Stimulated activated CD4-positive, alpha-beta T cell treated with anti-CD3 and anti-CD28 coated beads, Interleukin-12 subunit alpha, Interleukin-12 subunit beta, amount 100 ng/mL, for 48 hours (primary cell): Measurements from ENCODE around the gene BLOC1S1.
"Not testable (repeated sequence)": the region's sequence is repeated elsewhere in the genome, so short reads cannot be mapped to it uniquely, and the experiment has no call there.

ENCODE experiments used
- DNase-seq, 3 donors: peaks; one replicate each; pipeline ENCODE4 v3.0.0-alpha.2; 2020; ENCODE audit warnings: low read depth in 2 of 3, low spot score in 1 of 3

Gene BLOC1S1

GRCh38 chr12:55743406-55744339, 27.8 kb downstream of the BLOC1S1 start:
- DNase-seq = peak in 2 of 3 donors; percentile 37 to 44

GRCh38 chr12:55744340-55745030, 28.6 kb downstream of the BLOC1S1 start:
- no peak for DNase-seq

GRCh38 chr12:55745361-55746173, 29.7 kb downstream of the BLOC1S1 start:
- no peak for DNase-seq

- no peak for DNase-seq
Measured at GRCh38 chr12:55746174-55746912, 30.5 kb downstream of the BLOC1S1 start.

- DNase-seq = no peak
Measured at GRCh38 chr12:55746913-55747231, 31.0 kb downstream of the BLOC1S1 start.

- DNase-seq = no peak
Measured at GRCh38 chr12:55748230-55748993, 32.6 kb downstream of the BLOC1S1 start.

GRCh38 chr12:55755246-55755645, 39.4 kb downstream of the BLOC1S1 start:
- DNase-seq = no peak

GRCh38 chr12:55757701-55758100, 41.9 kb downstream of the BLOC1S1 start:
- no peak for DNase-seq

GRCh38 chr12:55758575-55758974, 42.7 kb downstream of the BLOC1S1 start:
- not testable (repeated sequence) for DNase-seq

GRCh38 chr12:55760663-55761062, 44.8 kb downstream of the BLOC1S1 start:
- peak; percentile 44 to 54 (median 50) for DNase-seq

GRCh38 chr12:55762646-55763045, 46.8 kb downstream of the BLOC1S1 start:
- DNase-seq = no peak

GRCh38 chr12:55765736-55766290, 50.0 kb downstream of the BLOC1S1 start:
- no peak for DNase-seq

- no peak for DNase-seq
Measured at GRCh38 chr12:55767156-55767555, 51.3 kb downstream of the BLOC1S1 start.
